ENCODE data around the gene HTR3E. TPM values are rescaled to one million over a fixed set of nuclear protein-coding genes. Genes with fewer than 3 reads are reported as not detected.

Gene HTR3E
- total RNA-seq, 1 experiment from 2014 or later: not detected

- intact Hi-C loops (cut with micrococcal nuclease; ENCODE audit: unreplicated experiment): no loop called here
- Mint-ChIP-seq H3K4me1 (ENCODE audit: low read depth, unreplicated experiment) (no peaks in the 10 kb centered on the region), H3K27ac (ENCODE audit: unreplicated experiment) (no peak overlapping the region), H3K36me3 (ENCODE audit: insufficient read depth, unreplicated experiment) (no peaks in the 10 kb centered on the region), H3K27me3 (ENCODE audit: unreplicated experiment) (peaks cover 28% of the 10 kb centered on the region), H3K9me3 (ENCODE audit: low read depth, unreplicated experiment) (no peaks in the 10 kb centered on the region), H3K4me3 (ENCODE audit: low read depth, unreplicated experiment) (no peak overlapping the region)
- DNase-seq: no peak
- BruUV-seq (replicated peaks): no TSS peak
- no peak for TF ChIP-seq CTCF (IDR thresholded peaks at IDR 0.05; ENCODE audit: unreplicated experiment)
- CTCF ChIA-PET: no interaction called here
Observed at GRCh38 chr3:184078851-184079250, 18.0 kb upstream of the HTR3E start.

- BruUV-seq (replicated peaks): no TSS peak
- Mint-ChIP-seq H3K4me3 (ENCODE audit: low read depth, unreplicated experiment) (no peak overlapping the region), H3K4me1 (ENCODE audit: low read depth, unreplicated experiment) (no peaks in the 10 kb centered on the region), H3K9me3 (ENCODE audit: low read depth, unreplicated experiment) (peaks cover 6% of the 10 kb centered on the region), H3K36me3 (ENCODE audit: insufficient read depth, unreplicated experiment) (no peaks in the 10 kb centered on the region), H3K27ac (ENCODE audit: unreplicated experiment) (no peak overlapping the region), H3K27me3 (ENCODE audit: unreplicated experiment) (peaks cover 18% of the 10 kb centered on the region)
- CTCF ChIA-PET: interaction anchor here (0.5 to 0.7 kb wide), 2 partner anchors 13 to 72 kb away, joined by 3 to 5 read pairs; no protein-coding TSS in a partner anchor
- intact Hi-C loops (cut with micrococcal nuclease; ENCODE audit: unreplicated experiment): no loop called here
- DNase-seq: no peak
- TF ChIP-seq CTCF (IDR thresholded peaks at IDR 0.05; ENCODE audit: unreplicated experiment): no peak
Observed at GRCh38 chr3:184081116-184081830, 15.6 kb upstream of the HTR3E start.

GRCh38 chr3:184082034-184082433 is 14.8 kb upstream of the HTR3E start:
- CTCF ChIA-PET: interaction anchor here (0.5 kb wide), 2 partner anchors 21 to 71 kb away, joined by 3 to 5 read pairs; no protein-coding TSS in a partner anchor

GRCh38 chr3:184082465-184082864 is 14.4 kb upstream of the HTR3E start:
- intact Hi-C loops (cut with micrococcal nuclease; ENCODE audit: unreplicated experiment): no loop called here
- Mint-ChIP-seq H3K4me3 (ENCODE audit: low read depth, unreplicated experiment) (no peak overlapping the region), H3K9me3 (ENCODE audit: low read depth, unreplicated experiment) (peaks cover 6% of the 10 kb centered on the region), H3K4me1 (ENCODE audit: low read depth, unreplicated experiment) (no peaks in the 10 kb centered on the region), H3K27ac (ENCODE audit: unreplicated experiment) (no peak overlapping the region), H3K36me3 (ENCODE audit: insufficient read depth, unreplicated experiment) (no peaks in the 10 kb centered on the region), H3K27me3 (ENCODE audit: unreplicated experiment) (peaks cover 6% of the 10 kb centered on the region)
- no TSS peak for BruUV-seq (replicated peaks)
- TF ChIP-seq CTCF (IDR thresholded peaks at IDR 0.05; ENCODE audit: unreplicated experiment): no peak
- no peak for DNase-seq
- CTCF ChIA-PET: interaction anchor here (0.5 kb wide), 1 partner anchor 21 kb away, joined by 3 read pairs; no protein-coding TSS in a partner anchor

More at GRCh38 chr3:184082034-184082433, 14.8 kb upstream of the HTR3E start:
- TF ChIP-seq CTCF (IDR thresholded peaks at IDR 0.05; ENCODE audit: unreplicated experiment): no peak
- no peak for DNase-seq
- no peak overlapping the region for H3K27ac Mint-ChIP-seq (ENCODE audit: unreplicated experiment)
- peaks cover 6% of the 10 kb centered on the region for H3K9me3 Mint-ChIP-seq (ENCODE audit: low read depth, unreplicated experiment)
- BruUV-seq (replicated peaks): no TSS peak
- no peaks in the 10 kb centered on the region for H3K4me1 Mint-ChIP-seq (ENCODE audit: low read depth, unreplicated experiment)
- intact Hi-C loops (cut with micrococcal nuclease; ENCODE audit: unreplicated experiment): no loop called here
- peaks cover 11% of the 10 kb centered on the region for H3K27me3 Mint-ChIP-seq (ENCODE audit: unreplicated experiment)
- no peak overlapping the region for H3K4me3 Mint-ChIP-seq (ENCODE audit: low read depth, unreplicated experiment)
- no peaks in the 10 kb centered on the region for H3K36me3 Mint-ChIP-seq (ENCODE audit: insufficient read depth, unreplicated experiment)
